IMR-90 (cell line): ENCODE measurements around the gene UBN1.

Experiments used
- CTCF ChIP-seq: conservative IDR thresholded peaks from 2 replicates; pipeline ENCODE4 v1.5.1; 2012; ENCODE audit warnings: mild to moderate bottlenecking, low read depth, low read length, improper control_type of control experiment
- ELK1 ChIP-seq: fragments of 150-350 bp; IDR thresholded peaks from 2 replicates; pipeline ENCODE4 v1.6.1; 2016; ENCODE audit warnings: low read depth, mild to moderate bottlenecking, low read length, moderate library complexity, borderline replicate concordance
- MAZ ChIP-seq: IDR thresholded peaks from 2 replicates; pipeline ENCODE4 v1.6.1; 2012; ENCODE audit warnings: low read depth, mild to moderate bottlenecking, low read length, improper control_type of control experiment, moderate library complexity, borderline replicate concordance
- MXI1 ChIP-seq: IDR thresholded peaks from 2 replicates; pipeline ENCODE4 v1.6.1; 2012; ENCODE audit warnings: low read depth, mild to moderate bottlenecking, low read length, moderate library complexity, borderline replicate concordance
- POLR2A ChIP-seq: IDR thresholded peaks from 2 replicates; pipeline ENCODE4 v1.6.1; 2012; ENCODE audit warnings: mild to moderate bottlenecking, low read depth, low read length
- RAD21 ChIP-seq: IDR thresholded peaks from 2 replicates; pipeline ENCODE4 v1.6.1; 2012; ENCODE audit warnings: low read length, improper control_type of control experiment
- RCOR1 ChIP-seq: IDR thresholded peaks from 2 replicates; pipeline ENCODE4 v1.6.1; 2012; ENCODE audit warnings: mild to moderate bottlenecking, low read length, improper control_type of control experiment; ENCODE audit not compliant: insufficient replicate concordance
- RFX5 ChIP-seq: IDR thresholded peaks from 2 replicates; pipeline ENCODE4 v1.8.0; 2012; ENCODE audit warnings: low read depth, mild to moderate bottlenecking, low read length, moderate library complexity
- SMC3 ChIP-seq: fragments of 150-350 bp; IDR thresholded peaks from 2 replicates; pipeline ENCODE4 v1.6.1; 2016; ENCODE audit warnings: low read depth, mild to moderate bottlenecking, antibody characterized with exemption, low read length, moderate library complexity
- USF2 ChIP-seq: fragments of 150-350 bp; IDR thresholded peaks from 2 replicates; pipeline ENCODE4 v1.6.1; 2017; ENCODE audit warnings: mild to moderate bottlenecking, antibody characterized with exemption, low read length, low read depth

GRCh38 chr16:4886151-4886550, 38.9 kb downstream of the UBN1 start:
- no peak for TF ChIP-seq CTCF
- no peak for TF ChIP-seq MAZ
- TF ChIP-seq SMC3 = no peak
- no peak for TF ChIP-seq RCOR1
- no peak for TF ChIP-seq MXI1
- TF ChIP-seq RAD21 = no peak
- TF ChIP-seq ELK1 = no peak
- no peak for TF ChIP-seq POLR2A
- no peak for TF ChIP-seq RFX5
- no peak for TF ChIP-seq USF2
